Neural progenitor cell (in vitro differentiated cells): ENCODE measurements around the gene PMIS2. TPM values are rescaled to one million over a fixed set of nuclear protein-coding genes. Genes with fewer than 3 reads are reported as not detected.

ENCODE experiments used
- DNase-seq: peaks from one replicate; pipeline ENCODE4 v3.0.0-alpha.2; 2016; ENCODE audit warnings: low spot score
- H2AFZ ChIP-seq: fragments of 200-600 bp; sonication (generic); replicated peaks from 2 replicates; pipeline ENCODE4 v1.6.1; 2016; ENCODE audit warnings: antibody characterized with exemption
- H3F3A ChIP-seq: fragments of 200-600 bp; sonication (generic); 2 replicates; pipeline ENCODE4 v1.6.1; 2016; ENCODE audit warnings: antibody characterized with exemption, low read depth
- H3K27ac ChIP-seq: fragments of 200-600 bp; sonication (generic); 2 replicates; pipeline ENCODE4 v1.5.1; 2016; ENCODE audit warnings: mild to moderate bottlenecking
- H3K27me3 ChIP-seq: fragments of 200-600 bp; sonication (generic); 2 replicates; pipeline ENCODE4 v1.6.1; 2016; ENCODE audit warnings: mild to moderate bottlenecking, moderate library complexity
- H3K36me3 ChIP-seq: fragments of 200-600 bp; sonication (generic); 2 replicates; pipeline ENCODE4 v1.5.1; 2016
- H3K4me1 ChIP-seq: fragments of 200-600 bp; sonication (generic); 2 replicates; pipeline ENCODE4 v1.6.1; 2016; ENCODE audit warnings: mixed run types
- H3K4me2 ChIP-seq: fragments of 200-600 bp; sonication (generic); 2 replicates; pipeline ENCODE4 v1.6.1; 2016
- H3K4me3 ChIP-seq: fragments of 200-600 bp; sonication (generic); 2 replicates; pipeline ENCODE4 v1.5.1; 2016
- H3K79me2 ChIP-seq: fragments of 200-600 bp; sonication (generic); 2 replicates; pipeline ENCODE4 v1.6.1; 2016; ENCODE audit warnings: low read depth
- H3K9ac ChIP-seq: fragments of 200-600 bp; sonication (generic); 2 replicates; pipeline ENCODE4 v1.6.1; 2016
- H3K9me3 ChIP-seq: fragments of 200-600 bp; sonication (generic); 2 replicates; pipeline ENCODE4 v1.5.1; 2016; ENCODE audit warnings: low read depth
- H4K20me1 ChIP-seq: fragments of 200-600 bp; sonication (generic); 2 replicates; pipeline ENCODE4 v1.6.1; 2016; ENCODE audit warnings: low read depth
- H3K27ac Mint-ChIP-seq: 3 replicates; pipeline ENCODE4 v1.8.0; 2021; ENCODE audit warnings: mixed read lengths
- H3K27me3 Mint-ChIP-seq: 2 replicates; pipeline ENCODE4 v1.8.0; 2022; ENCODE audit warnings: low read depth, mild to moderate bottlenecking, inconsistent platforms, moderate library complexity, mixed read lengths; ENCODE audit not compliant: insufficient read depth
- H3K36me3 Mint-ChIP-seq: 3 replicates; pipeline ENCODE4 v1.8.0; 2021; ENCODE audit warnings: mixed read lengths
- H3K4me1 Mint-ChIP-seq: 3 replicates; pipeline ENCODE4 v1.8.0; 2021; ENCODE audit warnings: mixed read lengths
- H3K4me3 Mint-ChIP-seq: 3 replicates; pipeline ENCODE4 v1.8.0; 2021; ENCODE audit warnings: mild to moderate bottlenecking, moderate library complexity, mixed read lengths
- H3K9me3 Mint-ChIP-seq: 3 replicates; pipeline ENCODE4 v1.8.0; 2020; ENCODE audit warnings: mixed read lengths
- CTCF ChIP-seq: fragments of 200-600 bp; sonication (generic); IDR thresholded peaks from 2 replicates; pipeline ENCODE4 v1.5.1; 2017; ENCODE audit warnings: antibody characterized with exemption, mild to moderate bottlenecking
- EZH2 ChIP-seq: fragments of 200-600 bp; sonication (generic); IDR thresholded peaks from 2 replicates; pipeline ENCODE4 v1.6.1; 2017; ENCODE audit warnings: antibody characterized with exemption, mild to moderate bottlenecking, moderate library complexity
- EZH2phosphoT487 ChIP-seq: fragments of 200-600 bp; sonication (generic); IDR thresholded peaks from 2 replicates; pipeline ENCODE4 v1.6.1; 2017; ENCODE audit warnings: antibody characterized with exemption
- total RNA-seq: library from RNA; depleted of rRNA; stranded (reverse); fragments of >200 nt; gene quantifications from 2 replicates; pipeline ENCODE4 v1.2.3, GENCODE V29; 2015; ENCODE audit warnings: low replicate concordance

The PMIS2 gene
- total RNA-seq, 1 donor from 2014 or later = not detected

- no peak for TF ChIP-seq EZH2
- TF ChIP-seq CTCF = no peak
- TF ChIP-seq EZH2phosphoT487 = no peak
- H3K27ac Mint-ChIP-seq = no peak overlapping the region
- no peak overlapping the region for H3K27ac ChIP-seq
- peak overlapping the region; percentile 91 for H3K4me3 Mint-ChIP-seq
- H3K9me3 Mint-ChIP-seq = no peaks in the 10 kb centered on the region
- peak overlapping the region; percentile 96 for H3K4me2 ChIP-seq
- peaks cover 6% of the 10 kb centered on the region for H3K36me3 Mint-ChIP-seq
- H3K36me3 ChIP-seq = no peaks in the 10 kb centered on the region
- H3K4me1 ChIP-seq = peaks cover 11% of the 10 kb centered on the region
- no peak overlapping the region for H3K9ac ChIP-seq
- peaks cover 35% of the 10 kb centered on the region for H3K79me2 ChIP-seq
- H2AFZ ChIP-seq = no peak overlapping the region
- H4K20me1 ChIP-seq = peaks cover 18% of the 10 kb centered on the region
- DNase-seq = no peak
- no peaks in the 10 kb centered on the region for H3K27me3 ChIP-seq
- H3K4me1 Mint-ChIP-seq = peaks cover 31% of the 10 kb centered on the region
- H3K9me3 ChIP-seq = no peaks in the 10 kb centered on the region
- H3K27me3 Mint-ChIP-seq = peaks cover 2% of the 10 kb centered on the region
- peak overlapping the region; percentile 82 for H3K4me3 ChIP-seq
- H3F3A ChIP-seq = no peaks in the 10 kb centered on the region
Observed at GRCh38 chr19:35546532-35546931, 39.4 kb upstream of the PMIS2 start.

- DNase-seq = peak; percentile 91
- Histone ChIP-seq H4K20me1 (peaks cover 18% of the 10 kb centered on the region), H3K9ac (no peak overlapping the region), H2AFZ (no peak overlapping the region), H3K27ac (no peak overlapping the region), H3K79me2 (peaks cover 27% of the 10 kb centered on the region), H3K36me3 (no peaks in the 10 kb centered on the region), H3F3A (no peaks in the 10 kb centered on the region), H3K27me3 (peaks cover 1% of the 10 kb centered on the region), H3K9me3 (no peaks in the 10 kb centered on the region), H3K4me1 (peaks cover 11% of the 10 kb centered on the region), H3K4me3 (no peak overlapping the region), H3K4me2 (no peak overlapping the region)
- Mint-ChIP-seq H3K36me3 (peaks cover 3% of the 10 kb centered on the region), H3K9me3 (no peaks in the 10 kb centered on the region), H3K27ac (peak overlapping the region; percentile 20), H3K27me3 (peaks cover 6% of the 10 kb centered on the region), H3K4me1 (peaks cover 29% of the 10 kb centered on the region), H3K4me3 (peak overlapping the region; percentile 38)
- TF ChIP-seq CTCF (peak; percentile 75), EZH2phosphoT487 (no peak)
Observed at GRCh38 chr19:35549174-35549788, 36.7 kb upstream of the PMIS2 start.

GRCh38 chr19:35549879-35550523, 36.0 kb upstream of the PMIS2 start:
- DNase-seq = no peak
- Histone ChIP-seq H3K9me3 (no peaks in the 10 kb centered on the region), H3K4me3 (no peak overlapping the region), H4K20me1 (peaks cover 18% of the 10 kb centered on the region), H3K27ac (no peak overlapping the region), H3K4me1 (peaks cover 7% of the 10 kb centered on the region), H3K4me2 (no peak overlapping the region), H3F3A (no peaks in the 10 kb centered on the region), H3K79me2 (peaks cover 20% of the 10 kb centered on the region), H2AFZ (no peak overlapping the region), H3K27me3 (peaks cover 3% of the 10 kb centered on the region), H3K36me3 (no peaks in the 10 kb centered on the region), H3K9ac (no peak overlapping the region)
- H3K27me3 Mint-ChIP-seq = peaks cover 8% of the 10 kb centered on the region
- H3K36me3 Mint-ChIP-seq = peaks cover 3% of the 10 kb centered on the region
- peaks cover 22% of the 10 kb centered on the region for H3K4me1 Mint-ChIP-seq
- H3K27ac Mint-ChIP-seq = no peak overlapping the region
- H3K4me3 Mint-ChIP-seq = no peak overlapping the region
- TF ChIP-seq EZH2phosphoT487 (no peak), CTCF (no peak), EZH2 (no peak)
- no peaks in the 10 kb centered on the region for H3K9me3 Mint-ChIP-seq
